22Rv1 (cell line): ENCODE results near the gene CHID1.

ENCODE experiments used
- CTCF ChIP-seq: fragments of 450-650 bp; IDR thresholded peaks from 2 replicates; pipeline ENCODE4 v1.5.1; 2017; ENCODE audit warnings: mild to moderate bottlenecking
- ZFX ChIP-seq: fragments of 450-650 bp; IDR thresholded peaks from 2 replicates; pipeline ENCODE4 v1.6.1; 2017; ENCODE audit warnings: antibody characterized with exemption, borderline replicate concordance

DNA sequence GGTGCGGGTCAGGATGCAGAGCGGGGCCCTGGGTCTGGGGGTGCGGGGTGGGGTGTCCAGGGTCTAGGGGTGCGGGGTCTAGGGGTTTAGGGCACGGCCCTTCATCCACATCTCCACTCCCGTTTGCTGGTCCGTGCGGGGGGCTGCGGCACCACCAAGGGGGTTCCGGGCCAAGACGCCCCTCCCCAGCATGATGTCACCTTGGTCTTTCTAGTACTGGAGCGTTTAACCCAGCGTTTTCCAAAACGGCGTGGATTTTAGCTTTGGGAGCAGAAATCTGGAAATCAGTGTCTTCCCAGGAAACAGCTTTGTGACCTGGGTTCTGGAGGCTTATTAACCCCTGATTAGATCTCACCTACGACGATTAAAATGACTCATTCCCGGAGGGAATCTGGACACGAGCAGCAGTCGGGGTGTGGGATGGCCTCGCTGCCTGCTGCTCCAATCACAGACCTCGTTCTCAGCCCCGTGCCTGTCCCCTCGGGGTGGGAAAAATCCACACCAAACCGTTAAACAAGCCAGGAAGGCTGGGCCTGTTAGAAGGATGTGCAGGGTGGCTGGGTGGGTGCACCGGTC, 15.8 kb upstream of the CHID1 start:
- TF ChIP-seq CTCF (no peak), ZFX (no peak)
